Esophagus muscularis mucosa (tissue), 4 donors: ENCODE measurements around the gene RBMS3. TPM values are rescaled to one million over a fixed set of nuclear protein-coding genes. Genes with fewer than 3 reads are reported as not detected.
A peak's percentile ranks its signal among the peaks of the same experiment; 100 is the strongest.

Source experiments
- DNase-seq: peaks from one replicate; pipeline ENCODE4 v3.0.0-alpha.2; 2017; ENCODE audit errors: extremely low spot score
- H3K27ac ChIP-seq, 4 donors: fragments of 200-600 bp; sonication (generic); replicated peaks in 1 of 4; 1 replicate in 3 of 4; 2 replicates in 1 of 4; pipeline ENCODE4 v1.5.1; 2016 to 2019; ENCODE audit warnings: mild to moderate bottlenecking in 1 of 4
- H3K27me3 ChIP-seq, 4 donors: fragments of 200-600 bp; sonication (generic); one replicate each; pipeline versions ENCODE4 v1.5.1 to v1.6.0; 2016 to 2019
- H3K36me3 ChIP-seq, 4 donors: fragments of 200-600 bp; sonication (generic); one replicate each; pipeline ENCODE4 v1.5.1; 2016 to 2019
- H3K4me1 ChIP-seq, 4 donors: fragments of 200-600 bp; sonication (generic); one replicate each; pipeline ENCODE4 v1.5.1; 2016 to 2019
- H3K4me3 ChIP-seq, 4 donors: fragments of 200-600 bp; sonication (generic); 1 replicate in 2 of 4; 2 replicates in 2 of 4; pipeline ENCODE4 v1.5.1; 2016 to 2019; ENCODE audit warnings: mild to moderate bottlenecking in 4 of 4, moderate library complexity in 1 of 4
- H3K9me3 ChIP-seq, 4 donors: fragments of 200-600 bp; sonication (generic); 1 replicate in 3 of 4; 2 replicates in 1 of 4; pipeline ENCODE4 v1.5.1; 2016 to 2019
- CTCF ChIP-seq, 3 experiments: fragments of 200-600 bp in 2 of 3; fragments of 450-650 bp in 1 of 3; sonication (generic) in 2 of 3; IDR thresholded peaks; one replicate each; pipeline ENCODE4 v1.5.1; 2017 to 2019; ENCODE audit warnings: antibody characterized with exemption in 3 of 3, mild to moderate bottlenecking in 2 of 3, moderate library complexity in 1 of 3
- EP300 ChIP-seq: sonication (generic); formaldehyde crosslinking; IDR thresholded peaks from one replicate; pipeline ENCODE4 v1.6.1; 2017; ENCODE audit warnings: antibody characterized with exemption
- POLR2A ChIP-seq: fragments of 450-650 bp; IDR thresholded peaks from one replicate; pipeline ENCODE4 v1.6.1; 2017; ENCODE audit warnings: antibody characterized with exemption, moderate library complexity, mild to moderate bottlenecking, low read depth
- POLR2AphosphoS5 ChIP-seq, 2 donors: sonication (generic); formaldehyde crosslinking; IDR thresholded peaks; one replicate each; pipeline ENCODE4 v1.6.1; 2017; ENCODE audit warnings: antibody characterized with exemption in 2 of 2
- WGBS: methylation state at CpG from one replicate; pipeline ENCODE4 v1.1.5; 2018; 5-methylcytosine and 5-hydroxymethylcytosine counted together
- intact Hi-C: fragments of 100-400 bp; cut with DNase I; formaldehyde crosslinking; loops from one replicate; pipeline ENCODE4 v1.15.1; 2023
- total RNA-seq, 4 donors: library from RNA; depleted of rRNA; stranded (reverse); fragments of >200 nt; gene quantifications; one replicate each; pipeline versions ENCODE4 v1.1.0 to v1.2.1, GENCODE V29; 2016

The RBMS3 gene
- total RNA-seq, 4 donors from 2014 or later: 53.0 to 81.5 (median 61.2) TPM

- peaks cover 27 to 66% (median 61%) of the 10 kb centered on the region in 4 donors for H3K4me1 ChIP-seq
- DNase-seq: no peak
- H3K27me3 ChIP-seq: no peaks in the 10 kb centered on the region
- peak overlapping the region in 3 of 4 donors; percentile 3 to 11 (median 6) for H3K4me3 ChIP-seq
- TF ChIP-seq CTCF (IDR thresholded peaks at IDR 0.05): no peak
- TF ChIP-seq POLR2AphosphoS5 (IDR thresholded peaks at IDR 0.05): no peak
- no peak for TF ChIP-seq POLR2A
- TF ChIP-seq EP300: no peak
- H3K9me3 ChIP-seq: no peaks in the 10 kb centered on the region
- 90% methylated on average over 1 of the region's 1 CpG for WGBS
- intact Hi-C loops: loop anchor here (5.0 to 10.0 kb wide), 2 partner anchors 50 to 413 kb away; partner anchors contain the start of gene RBMS3
- no peaks in the 10 kb centered on the region for H3K36me3 ChIP-seq
- peak overlapping the region; percentile 79 to 86 (median 80) for H3K27ac ChIP-seq
Observed at GRCh38 chr3:29695201-29695600, 414.3 kb downstream of the RBMS3 start.

- peak overlapping the region in 3 of 4 donors; percentile 3 to 11 (median 6) for H3K4me3 ChIP-seq
- TF ChIP-seq POLR2A (no peak), POLR2AphosphoS5 (IDR thresholded peaks at IDR 0.05) (peak; percentile 33 to 77)
- no peaks in the 10 kb centered on the region for H3K27me3 ChIP-seq
- peak overlapping the region; percentile 79 to 86 (median 80) for H3K27ac ChIP-seq
- DNase-seq: no peak
- H3K36me3 ChIP-seq: no peaks in the 10 kb centered on the region
- intact Hi-C loops: loop anchor here (5.0 to 10.0 kb wide), 2 partner anchors 49 to 413 kb away; partner anchors contain the start of gene RBMS3
- H3K4me1 ChIP-seq: peaks cover 25 to 64% (median 59%) of the 10 kb centered on the region in 4 donors
- WGBS: 12% methylated on average over 3 of the region's 3 CpGs
- H3K9me3 ChIP-seq: no peaks in the 10 kb centered on the region
Observed at GRCh38 chr3:29695643-29696198, 414.9 kb downstream of the RBMS3 start.

- 86% methylated on average over 2 of the region's 2 CpGs for WGBS
- Histone ChIP-seq H3K4me3 (peak overlapping the region in 1 of 4 donors; percentile 11), H3K36me3 (peaks cover 0 to under 1% (median 0%) of the 10 kb centered on the region in 4 donors), H3K4me1 (peaks cover 24 to 60% (median 57%) of the 10 kb centered on the region in 4 donors), H3K27me3 (no peaks in the 10 kb centered on the region), H3K27ac (peak overlapping the region; percentile 79 to 86 (median 80)), H3K9me3 (no peaks in the 10 kb centered on the region)
- DNase-seq: no peak
- intact Hi-C loops: loop anchor here (5.0 to 10.0 kb wide), 2 partner anchors 48 to 414 kb away; partner anchors contain the start of gene RBMS3
- TF ChIP-seq POLR2AphosphoS5 (IDR thresholded peaks at IDR 0.05) (no peak), CTCF (IDR thresholded peaks at IDR 0.05) (no peak), EP300 (no peak), POLR2A (no peak)
Observed at GRCh38 chr3:29696311-29696710, 415.4 kb downstream of the RBMS3 start.

- intact Hi-C loops: loop anchor here (5.0 to 10.0 kb wide), 2 partner anchors 47 to 416 kb away; partner anchors contain the start of gene RBMS3
- TF ChIP-seq POLR2AphosphoS5 (IDR thresholded peaks at IDR 0.05) (no peak), CTCF (IDR thresholded peaks at IDR 0.05) (no peak), POLR2A (no peak), EP300 (no peak)
- DNase-seq: no peak
- no peaks in the 10 kb centered on the region for H3K27me3 ChIP-seq
- H3K4me3 ChIP-seq: no peak overlapping the region
- 59% methylated on average over 2 of the region's 2 CpGs for WGBS
- no peak overlapping the region for H3K27ac ChIP-seq
- peaks cover 0 to 14% (median 6%) of the 10 kb centered on the region in 4 donors for H3K36me3 ChIP-seq
- H3K4me1 ChIP-seq: peaks cover 24 to 56% (median 54%) of the 10 kb centered on the region in 4 donors
- H3K9me3 ChIP-seq: no peaks in the 10 kb centered on the region
Observed at GRCh38 chr3:29697989-29698388, 417.1 kb downstream of the RBMS3 start.

- TF ChIP-seq EP300: no peak
- TF ChIP-seq CTCF (IDR thresholded peaks at IDR 0.05): no peak
- no peak for TF ChIP-seq POLR2A
- TF ChIP-seq POLR2AphosphoS5 (IDR thresholded peaks at IDR 0.05): no peak
- Histone ChIP-seq H3K27me3 (no peaks in the 10 kb centered on the region), H3K36me3 (peaks cover 0 to 17% (median 7%) of the 10 kb centered on the region in 4 donors), H3K4me1 (peaks cover 5 to 34% (median 32%) of the 10 kb centered on the region in 4 donors), H3K9me3 (no peaks in the 10 kb centered on the region), H3K4me3 (no peak overlapping the region), H3K27ac (no peak overlapping the region)
- no peak for DNase-seq
- intact Hi-C loops: no loop called here
- 100% methylated on average over 2 of the region's 2 CpGs for WGBS
Observed at GRCh38 chr3:29700256-29700655, 419.4 kb downstream of the RBMS3 start.
